GM18909 (cell line): ENCODE results near the gene MYO3B.
"Not testable (repeated sequence)": the region's sequence is repeated elsewhere in the genome, so short reads cannot be mapped to it uniquely, and the experiment has no call there.

Experiments
- ATAC-seq: cut with Tn5 transposase; IDR thresholded peaks from one replicate; pipeline ENCODE4 v1.9.1; 2021; ENCODE audit warnings: mild to moderate bottlenecking; ENCODE audit not compliant: unreplicated experiment, poor library complexity

Gene MYO3B

DNA sequence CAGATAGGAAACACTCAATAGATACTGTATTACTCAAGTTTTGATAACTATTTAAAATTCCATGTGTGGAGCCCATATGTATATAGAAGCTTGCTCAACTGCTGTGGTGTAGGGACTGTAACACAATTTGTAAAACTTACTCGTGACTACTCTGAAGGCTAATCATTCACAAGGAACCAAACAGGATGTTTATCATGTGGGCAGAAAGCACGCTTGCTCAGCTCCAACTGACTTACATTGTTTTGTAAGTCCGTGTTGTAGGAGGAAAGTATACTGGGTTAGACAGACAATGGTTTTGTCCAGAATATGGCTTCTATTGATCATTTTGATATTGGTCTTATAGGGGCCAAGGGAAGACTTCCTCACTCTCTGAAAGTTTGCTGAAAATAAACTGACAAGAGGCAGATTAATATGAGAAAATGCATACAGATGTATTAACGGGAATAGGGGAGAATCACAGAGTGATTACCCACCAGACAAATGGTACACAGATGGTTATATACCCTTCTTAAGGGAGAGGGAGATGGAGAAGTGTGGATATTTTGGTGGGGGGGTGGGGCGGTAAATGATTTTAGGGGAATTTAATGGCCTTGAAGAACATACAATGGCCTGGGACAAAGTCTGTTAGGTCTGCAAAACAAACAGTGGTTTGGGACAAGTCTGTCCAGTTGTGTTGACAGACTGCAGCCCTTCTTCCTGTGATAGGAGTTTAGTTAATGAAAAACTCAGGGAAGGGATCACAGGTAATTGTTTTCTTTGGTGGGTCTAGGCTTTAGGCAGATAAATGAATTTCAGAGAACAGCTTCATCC, 277.9 kb downstream of the MYO3B start:
- no peak for ATAC-seq

- ATAC-seq = no peak
Observed at GRCh38 chr2:170456914-170457313, 279.0 kb downstream of the MYO3B start.

GRCh38 chr2:170457742-170458141, 279.8 kb downstream of the MYO3B start:
- ATAC-seq = no peak

- no peak for ATAC-seq
Observed at GRCh38 chr2:170461889-170462288, 283.9 kb downstream of the MYO3B start.

GRCh38 chr2:170462433-170463205, 284.7 kb downstream of the MYO3B start:
- ATAC-seq = no peak

DNA sequence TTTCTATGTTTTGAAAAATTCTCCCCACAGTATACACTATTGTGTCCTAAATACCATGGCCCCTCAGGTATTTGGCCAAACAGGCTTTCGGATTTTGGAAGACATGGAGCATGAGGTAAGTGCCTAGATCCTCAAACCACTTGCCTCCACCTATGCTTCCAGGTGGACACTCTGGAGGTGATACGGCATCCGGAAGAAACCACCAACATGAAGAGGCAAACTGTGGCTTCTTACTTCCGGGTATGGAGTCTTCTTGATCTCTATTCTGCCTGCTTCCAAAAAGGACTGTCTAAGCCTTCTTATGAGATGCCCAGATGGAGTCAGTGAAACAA, 285.2 kb downstream of the MYO3B start:
- ATAC-seq = no peak

DNA sequence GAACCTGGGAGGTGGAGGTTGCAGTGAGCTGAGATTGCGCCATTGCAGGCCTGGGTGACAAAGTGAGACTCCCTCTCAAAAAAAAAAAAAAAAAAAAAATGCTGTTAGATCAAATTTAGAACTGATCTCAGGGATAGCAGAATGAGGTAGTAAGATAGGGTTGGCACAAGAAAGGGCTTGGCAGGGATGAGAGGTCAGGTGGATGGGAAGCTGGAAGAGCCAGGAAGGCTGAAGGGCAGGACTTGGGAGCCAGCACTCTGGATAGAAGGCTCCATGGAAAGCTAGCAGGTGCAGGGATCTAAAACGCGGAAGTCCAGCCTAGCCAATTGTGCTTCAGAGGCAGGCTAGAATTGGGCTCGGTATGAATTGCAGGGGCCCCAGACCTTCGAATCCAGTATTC, 286.3 kb downstream of the MYO3B start:
- no peak for ATAC-seq

- ATAC-seq = no peak
Observed at GRCh38 chr2:170465241-170465640, 287.3 kb downstream of the MYO3B start.

DNA sequence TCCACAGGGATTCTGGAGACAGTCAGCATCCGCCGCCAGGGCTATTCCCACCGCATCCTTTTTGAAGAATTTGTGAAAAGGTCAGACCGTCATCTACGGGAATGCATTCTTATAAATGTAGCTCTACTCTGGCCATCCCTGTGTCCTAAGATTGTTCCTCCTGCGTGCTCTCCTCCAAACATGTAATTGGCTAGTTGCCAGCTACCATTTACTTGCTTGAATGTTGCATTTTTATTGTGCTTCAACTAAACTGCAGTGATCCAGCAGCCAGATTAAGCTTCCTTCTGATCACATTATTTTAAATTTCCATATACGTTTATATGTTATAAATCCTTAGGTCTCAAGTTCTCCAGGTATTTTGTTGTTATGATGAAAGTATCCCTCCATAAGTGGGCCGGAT, 288.7 kb downstream of the MYO3B start:
- no peak for ATAC-seq

DNA sequence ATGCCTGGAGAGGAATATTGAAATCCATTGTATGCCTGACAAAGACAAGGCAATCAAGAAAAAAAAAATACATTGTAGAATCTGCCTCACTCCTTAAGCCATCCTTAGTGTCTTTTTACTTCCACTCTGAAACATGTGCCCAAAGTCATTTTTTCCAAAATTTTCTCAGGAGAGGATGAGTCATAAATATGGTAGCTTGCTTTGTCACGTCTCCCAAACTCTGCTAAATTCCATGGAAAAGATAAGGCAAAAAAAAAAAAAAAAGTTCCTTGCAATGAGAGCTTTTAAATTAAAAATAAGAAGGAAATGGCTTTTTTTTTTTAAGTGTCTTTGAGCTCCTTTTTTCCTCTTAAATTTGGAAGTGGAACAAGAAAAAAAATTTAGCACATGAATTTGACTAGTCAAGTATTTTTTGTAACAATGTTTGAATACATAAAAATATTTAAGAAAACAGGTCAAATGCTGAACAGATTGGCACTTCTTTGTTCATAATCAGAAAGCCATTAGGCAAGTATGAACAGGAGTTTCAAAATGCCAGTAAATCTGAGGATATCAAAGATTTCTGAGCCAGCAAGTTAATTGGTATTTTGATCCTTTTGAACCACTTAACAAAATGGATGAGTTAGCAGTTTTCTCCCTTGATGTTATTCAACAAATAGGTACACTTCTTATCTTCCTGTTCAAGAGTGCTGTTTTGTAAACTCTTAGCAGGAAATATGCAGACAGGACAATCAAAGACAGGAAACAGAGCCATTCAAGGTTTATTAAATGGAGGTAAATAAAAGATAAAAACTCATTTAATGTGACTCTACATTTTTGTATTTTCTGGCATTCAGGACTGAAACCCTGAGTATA, 289.8 kb downstream of the MYO3B start:
- no peak for ATAC-seq

GRCh38 chr2:170468557-170468956, 290.6 kb downstream of the MYO3B start:
- ATAC-seq = no peak

DNA sequence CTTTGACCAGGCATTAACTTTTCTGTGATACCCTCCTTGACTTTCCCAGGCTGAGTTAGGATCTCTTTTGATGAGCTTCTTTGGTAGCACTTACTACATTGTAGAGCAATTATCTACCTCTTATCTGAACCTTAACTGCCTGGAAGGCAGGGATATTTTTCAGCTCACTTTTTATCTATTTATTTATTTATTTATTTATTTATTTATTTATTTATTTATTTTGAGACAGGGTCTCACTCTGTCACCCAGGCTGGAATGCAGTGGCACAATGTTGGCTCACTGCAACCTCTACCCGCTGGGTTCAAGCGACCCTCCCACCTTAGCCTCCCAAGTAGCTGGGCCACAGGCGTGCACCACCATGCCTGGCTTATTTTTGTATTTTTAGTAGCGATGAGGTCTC, 294.6 kb downstream of the MYO3B start:
- not testable (repeated sequence) for ATAC-seq

- no peak for ATAC-seq
Observed at GRCh38 chr2:170475878-170476277, 297.9 kb downstream of the MYO3B start.

GRCh38 chr2:170477630-170478029, 299.7 kb downstream of the MYO3B start:
- no peak for ATAC-seq

GRCh38 chr2:170481201-170481600, 303.3 kb downstream of the MYO3B start:
- ATAC-seq = no peak

- no peak for ATAC-seq
Observed at GRCh38 chr2:170484552-170484951, 306.6 kb downstream of the MYO3B start.

GRCh38 chr2:170485254-170486026, 307.5 kb downstream of the MYO3B start:
- no peak for ATAC-seq

GRCh38 chr2:170486730-170487129, 308.8 kb downstream of the MYO3B start:
- no peak for ATAC-seq

- ATAC-seq = no peak
Observed at GRCh38 chr2:170488807-170489206, 310.9 kb downstream of the MYO3B start.

GRCh38 chr2:170492010-170492409, 314.1 kb downstream of the MYO3B start:
- no peak for ATAC-seq
